SU-DHL-6 (cell line): ENCODE data around the gene MAPK12.

Experiments used
- CTCF ChIP-seq: fragments of 200-600 bp; sonication (generic); IDR thresholded peaks from one replicate; pipeline ENCODE4 v1.5.1; 2017; ENCODE audit warnings: antibody characterized with exemption, mild to moderate bottlenecking, low read length, moderate library complexity; ENCODE audit not compliant: insufficient read depth, poor library complexity, severe bottlenecking
- EZH2phosphoT487 ChIP-seq: fragments of 200-600 bp; sonication (generic), shearing (Covaris generic); conservative IDR thresholded peaks from 2 replicates; pipeline ENCODE4 v1.6.1; 2018; ENCODE audit warnings: mild to moderate bottlenecking, antibody characterized with exemption, low read length, moderate library complexity, mixed read lengths

GRCh38 chr22:50300620-50301257 lies 39.3 kb upstream of the MAPK12 start:
- TF ChIP-seq CTCF, result no peak
- no peak for TF ChIP-seq EZH2phosphoT487
